Ovary (tissue), 9 donors: ENCODE results near the gene PRXL2B. TPM values are rescaled to one million over a fixed set of nuclear protein-coding genes. Genes with fewer than 3 reads are reported as not detected.

Experiments
- DNase-seq, 5 donors: peaks; one replicate each; pipeline ENCODE4 v3.0.0-alpha.2; 2019 to 2020
- H3K27ac ChIP-seq, 2 donors: fragments of 200-600 bp; one replicate each; pipeline versions ENCODE4 v1.5.1 to v1.8.0; 2019 to 2022
- H3K27me3 ChIP-seq: fragments of 200-600 bp; one replicate; pipeline ENCODE4 v1.8.0; 2022
- H3K36me3 ChIP-seq: fragments of 200-600 bp; sonication (generic); one replicate; pipeline ENCODE4 v1.5.1; 2019
- H3K4me1 ChIP-seq: one replicate; pipeline ENCODE4 v1.8.1; 2013; ENCODE audit warnings: mild to moderate bottlenecking, moderate library complexity; ENCODE audit not compliant: insufficient read depth
- H3K4me3 ChIP-seq: fragments of 200-600 bp; sonication (generic); one replicate; pipeline ENCODE4 v1.5.1; 2017
- H3K9me3 ChIP-seq, 2 donors: fragments of 200-600 bp in 1 of 2; sonication (generic) in 1 of 2; one replicate each; pipeline versions ENCODE4 v1.5.1 to v1.8.1; 2013 to 2019; ENCODE audit warnings: mild to moderate bottlenecking in 1 of 2, moderate library complexity in 1 of 2
- CTCF ChIP-seq, 3 donors: fragments of 450-650 bp in 2 of 3; fragments of 200-600 bp in 1 of 3; IDR thresholded peaks; one replicate each; pipeline versions ENCODE4 v1.5.1 to v1.8.0; 2016 to 2022; ENCODE audit warnings: antibody characterized with exemption in 3 of 3, mild to moderate bottlenecking in 1 of 3
- EP300 ChIP-seq: sonication (generic); formaldehyde crosslinking; IDR thresholded peaks from one replicate; pipeline ENCODE4 v1.6.1; 2017; ENCODE audit warnings: antibody characterized with exemption
- POLR2A ChIP-seq: fragments of 450-650 bp; IDR thresholded peaks from one replicate; pipeline ENCODE4 v1.6.1; 2017; ENCODE audit warnings: antibody characterized with exemption, mild to moderate bottlenecking, moderate library complexity
- WGBS, 3 donors: extraction: QIAGEN DNeasy Blood & Tissue Kit in 1 of 3; methylation state at CpG; one replicate each; pipeline versions ENCODE4 v1.1.5 to v1.1.7; 2013 to 2017; 5-methylcytosine and 5-hydroxymethylcytosine counted together
- intact Hi-C, 4 donors: fragments of 100-400 bp; cut with DNase I; formaldehyde crosslinking; loops; one replicate each; pipeline versions ENCODE4 v1.11.0 to v1.15.1; 2022 to 2023
- polyA plus RNA-seq, 2 donors: library from polyadenylated mRNA; stranded (reverse); fragments of 200-250 nt in 1 of 2; fragments of 350-450 nt in 1 of 2; fragmentation: Illumina TruSeq in 1 of 2; extraction: RNeasy Lipid Tissue Mini Kit (QIAGEN cat#74804) in 1 of 2; gene quantifications; one replicate each; pipeline ENCODE4 v1.2.3, GENCODE V29; 2013 to 2014
- total RNA-seq, 7 donors: library from RNA; depleted of rRNA in 2 of 7; stranded (reverse); fragments of >200 nt in 2 of 7; fragmentation: NEBNext Ultra II Directional in 3 of 7; extraction: Animal tissue kit (Norgen Biotek cat#: 25700) in 3 of 7; gene quantifications; one replicate each; pipeline versions ENCODE4 v1.1.0 to v1.2.4, GENCODE V29; 2016 to 2023
- donor health status: DM: no; HTN: no; CAD: no; lungs with moderate emphysema.
- donor health status: DM: no; HTN: no; CAD: no.
- donor health status: Bipolar disorder and iron deficiency.
- donor health status: DM: yes; HTN: yes; CAD: no.
- donor health status: DM: no; HTN: no; CAD: no.
- donor health status: DM: yes; HTN: yes; CAD: no.

Gene PRXL2B
- total and polyA plus RNA-seq, 9 donors: 3.2 to 34.1 (median 14.7) TPM

- DNase-seq: peak in 1 of 5 donors; percentile 9
- Histone ChIP-seq H3K4me3 (no peak overlapping the region), H3K27ac (no peak overlapping the region), H3K4me1 (peaks cover 12% of the 10 kb centered on the region), H3K36me3 (no peaks in the 10 kb centered on the region), H3K27me3 (no peaks in the 10 kb centered on the region), H3K9me3 (no peaks in the 10 kb centered on the region)
- 95 to 100% (median 96%) methylated on average over 6 of the region's 6 CpGs for WGBS, 3 donors
- intact Hi-C loops: loop anchor here in 2 of 4 donors (5.0 to 10.0 kb wide), 2 partner anchors 317 to 1654 kb away; no protein-coding TSS in a partner anchor
- TF ChIP-seq EP300: no peak
- TF ChIP-seq POLR2A: no peak
- no peak for TF ChIP-seq CTCF (IDR thresholded peaks at IDR 0.05)
Measured at GRCh38 chr1:2558861-2559260, 27.7 kb upstream of the PRXL2B start.

- H3K4me3 ChIP-seq: no peak overlapping the region
- 83 to 88% (median 85%) methylated on average over 32 to 35 of the region's 35 CpGs for WGBS, 3 donors
- intact Hi-C loops: loop anchor here in 2 of 4 donors (5.0 to 10.0 kb wide), 2 partner anchors 317 to 1655 kb away; no protein-coding TSS in a partner anchor
- peak in 1 of 5 donors; percentile 21 for DNase-seq
- no peaks in the 10 kb centered on the region for H3K36me3 ChIP-seq
- no peaks in the 10 kb centered on the region for H3K27me3 ChIP-seq
- no peak overlapping the region for H3K27ac ChIP-seq
- no peak for TF ChIP-seq EP300
- TF ChIP-seq CTCF (IDR thresholded peaks at IDR 0.05): no peak
- no peak for TF ChIP-seq POLR2A
- no peaks in the 10 kb centered on the region for H3K9me3 ChIP-seq
- H3K4me1 ChIP-seq: peaks cover 12% of the 10 kb centered on the region
Measured at GRCh38 chr1:2559509-2560298, 26.9 kb upstream of the PRXL2B start.

- Histone ChIP-seq H3K27me3 (no peaks in the 10 kb centered on the region), H3K9me3 (no peaks in the 10 kb centered on the region), H3K4me1 (peaks cover 11% of the 10 kb centered on the region), H3K27ac (no peak overlapping the region), H3K4me3 (no peak overlapping the region), H3K36me3 (no peaks in the 10 kb centered on the region)
- 75 to 82% (median 79%) methylated on average over 15 of the region's 15 CpGs for WGBS, 3 donors
- DNase-seq: peak in 1 of 5 donors; percentile 14
- intact Hi-C loops: no loop called here
- TF ChIP-seq POLR2A (no peak), EP300 (no peak), CTCF (IDR thresholded peaks at IDR 0.05) (no peak)
Measured at GRCh38 chr1:2560299-2561073, 26.1 kb upstream of the PRXL2B start.

GRCh38 chr1:2561446-2561845 lies 25.1 kb upstream of the PRXL2B start:
- H3K27ac ChIP-seq: no peak overlapping the region
- peaks cover 7% of the 10 kb centered on the region for H3K4me1 ChIP-seq
- TF ChIP-seq POLR2A (no peak), EP300 (no peak), CTCF (IDR thresholded peaks at IDR 0.05) (no peak)
- intact Hi-C loops: no loop called here
- H3K9me3 ChIP-seq: no peaks in the 10 kb centered on the region
- H3K27me3 ChIP-seq: no peaks in the 10 kb centered on the region
- WGBS, 3 donors: 81 to 87% (median 87%) methylated on average over 11 of the region's 11 CpGs
- H3K4me3 ChIP-seq: no peak overlapping the region
- no peaks in the 10 kb centered on the region for H3K36me3 ChIP-seq
- no peak for DNase-seq
